ENCODE results near the gene CD1B. TPM values are rescaled to one million over a fixed set of nuclear protein-coding genes. Genes with fewer than 3 reads are reported as not detected.

CD1B gene
- total RNA-seq, 4 donors from 2014 or later: not detected

DNA sequence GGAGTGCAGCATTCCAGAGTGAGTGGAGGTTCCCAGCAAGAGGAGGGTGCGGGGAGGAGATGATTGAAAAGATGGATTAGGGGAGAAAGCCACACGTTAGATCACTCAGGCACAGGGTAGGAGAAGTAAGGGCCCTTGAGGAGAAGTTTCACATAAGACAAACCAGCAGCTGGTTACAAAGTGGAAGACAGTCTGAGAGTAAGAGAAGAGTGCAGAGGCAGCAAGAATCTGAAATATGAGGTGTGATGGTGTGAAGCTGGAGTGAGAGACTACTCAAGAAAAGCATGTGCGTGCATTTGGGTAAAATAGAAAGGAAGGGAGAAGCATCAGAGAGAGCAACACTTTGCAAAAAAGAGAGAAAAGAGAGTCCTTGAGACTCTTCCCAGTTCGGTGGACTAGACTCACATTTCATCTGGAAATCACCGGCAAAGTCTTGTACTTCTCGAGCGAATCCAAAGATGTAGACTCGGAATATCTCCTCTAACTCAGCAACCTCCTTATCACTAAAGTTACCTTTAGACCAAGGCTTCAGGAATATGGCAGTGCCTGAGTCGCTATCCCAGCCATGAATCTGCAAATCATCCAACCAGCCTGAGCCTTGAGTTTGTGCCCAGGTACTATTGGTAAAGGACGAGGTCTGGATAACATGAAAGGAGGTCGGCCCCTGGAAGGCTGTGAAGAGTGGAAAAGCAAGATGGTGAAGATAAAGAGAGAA lies 783 bp downstream of the CD1B start:
- Histone ChIP-seq H3K4me1 (no peaks in the 10 kb centered on the region), H3K4me3 (no peak overlapping the region), H3K27ac (no peak overlapping the region), H3K36me3 (no peaks in the 10 kb centered on the region), H3K9me3 (no peaks in the 10 kb centered on the region), H3K27me3 (no peaks in the 10 kb centered on the region)
- no peak for TF ChIP-seq POLR2A (IDR thresholded peaks at IDR 0.05)
- TF ChIP-seq, protein P1, sequence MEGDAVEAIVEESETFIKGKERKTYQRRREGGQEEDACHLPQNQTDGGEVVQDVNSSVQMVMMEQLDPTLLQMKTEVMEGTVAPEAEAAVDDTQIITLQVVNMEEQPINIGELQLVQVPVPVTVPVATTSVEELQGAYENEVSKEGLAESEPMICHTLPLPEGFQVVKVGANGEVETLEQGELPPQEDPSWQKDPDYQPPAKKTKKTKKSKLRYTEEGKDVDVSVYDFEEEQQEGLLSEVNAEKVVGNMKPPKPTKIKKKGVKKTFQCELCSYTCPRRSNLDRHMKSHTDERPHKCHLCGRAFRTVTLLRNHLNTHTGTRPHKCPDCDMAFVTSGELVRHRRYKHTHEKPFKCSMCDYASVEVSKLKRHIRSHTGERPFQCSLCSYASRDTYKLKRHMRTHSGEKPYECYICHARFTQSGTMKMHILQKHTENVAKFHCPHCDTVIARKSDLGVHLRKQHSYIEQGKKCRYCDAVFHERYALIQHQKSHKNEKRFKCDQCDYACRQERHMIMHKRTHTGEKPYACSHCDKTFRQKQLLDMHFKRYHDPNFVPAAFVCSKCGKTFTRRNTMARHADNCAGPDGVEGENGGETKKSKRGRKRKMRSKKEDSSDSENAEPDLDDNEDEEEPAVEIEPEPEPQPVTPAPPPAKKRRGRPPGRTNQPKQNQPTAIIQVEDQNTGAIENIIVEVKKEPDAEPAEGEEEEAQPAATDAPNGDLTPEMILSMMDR (IDR thresholded peaks at IDR 0.05): no peak
- DNase-seq: no peak

DNA sequence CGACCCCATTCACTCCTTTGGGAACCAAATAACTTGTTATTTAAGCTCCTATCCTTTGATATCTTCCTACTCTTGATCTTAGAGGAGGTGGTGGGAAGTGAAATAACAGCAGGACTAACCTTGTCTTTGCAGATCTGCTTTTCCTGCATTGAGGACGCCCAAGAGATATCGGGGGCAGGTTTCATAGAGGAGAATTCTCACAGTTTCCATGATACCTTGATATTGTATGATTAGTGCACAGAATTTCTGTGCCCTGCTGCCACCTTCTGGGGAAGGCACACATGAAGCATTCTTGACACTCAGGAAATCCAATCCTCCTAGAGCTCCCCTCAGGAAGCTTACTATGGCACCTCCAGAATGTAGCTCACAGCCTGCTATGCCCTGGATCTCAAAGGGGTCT lies 1.6 kb downstream of the CD1B start:
- peak in 2 of 3 donors; percentile 42 to 55 for DNase-seq
- Histone ChIP-seq H3K27ac (no peak overlapping the region), H3K36me3 (no peaks in the 10 kb centered on the region), H3K27me3 (no peaks in the 10 kb centered on the region), H3K4me3 (no peak overlapping the region), H3K9me3 (no peaks in the 10 kb centered on the region), H3K4me1 (no peaks in the 10 kb centered on the region)
- no peak for TF ChIP-seq POLR2A (IDR thresholded peaks at IDR 0.05)
- TF ChIP-seq, protein P1 (IDR thresholded peaks at IDR 0.05): peak in 2 of 6 experiments; percentile 4 to 33

DNA sequence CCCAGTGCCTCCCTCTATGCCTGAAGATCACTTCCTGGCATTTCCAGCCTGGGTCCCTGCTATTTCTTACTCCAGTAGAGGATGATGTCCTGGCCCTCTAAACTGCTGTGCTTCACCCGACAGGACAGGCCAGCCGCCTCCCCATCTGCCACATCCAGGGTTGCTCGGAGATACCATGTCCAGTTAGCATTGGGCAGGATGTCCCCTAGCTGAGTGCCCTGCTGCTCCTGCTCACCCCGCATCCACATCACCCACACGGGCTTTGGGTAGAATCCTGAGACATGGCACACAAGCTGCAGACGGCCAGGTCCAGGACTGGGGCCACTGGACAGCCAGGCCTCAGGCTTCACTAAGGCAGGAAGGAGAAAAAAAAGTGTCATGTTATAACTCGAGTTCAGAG lies 2.0 kb downstream of the CD1B start:
- Histone ChIP-seq H3K27ac (no peak overlapping the region), H3K4me3 (no peak overlapping the region), H3K36me3 (no peaks in the 10 kb centered on the region), H3K9me3 (no peaks in the 10 kb centered on the region), H3K27me3 (no peaks in the 10 kb centered on the region), H3K4me1 (no peaks in the 10 kb centered on the region)
- TF ChIP-seq, protein P1 (IDR thresholded peaks at IDR 0.05): no peak
- no peak for TF ChIP-seq POLR2A (IDR thresholded peaks at IDR 0.05)
- DNase-seq: no peak

DNA sequence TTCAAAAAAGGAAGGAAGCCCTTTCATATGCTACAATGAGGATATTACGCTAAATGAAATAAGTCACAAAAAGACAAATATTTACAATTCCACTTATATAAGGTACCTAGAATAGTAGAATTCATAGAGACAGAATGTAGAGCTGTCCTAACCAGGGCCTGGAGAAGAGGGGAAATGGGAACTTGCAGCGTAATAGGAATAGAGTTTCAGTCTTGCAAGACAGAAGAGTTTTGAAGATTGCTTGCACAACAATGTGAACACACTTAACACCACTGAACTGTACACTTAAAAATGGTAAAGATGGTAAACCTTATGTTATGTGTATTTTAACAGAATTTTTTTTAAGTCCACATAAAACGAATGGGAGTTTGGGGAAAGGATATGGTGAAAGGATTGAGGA lies 2.9 kb downstream of the CD1B start:
- TF ChIP-seq, protein P1 (IDR thresholded peaks at IDR 0.05): no peak
- no peak for TF ChIP-seq POLR2A (IDR thresholded peaks at IDR 0.05)
- no peaks in the 10 kb centered on the region for H3K36me3 ChIP-seq
- H3K4me1 ChIP-seq: no peaks in the 10 kb centered on the region
- no peaks in the 10 kb centered on the region for H3K27me3 ChIP-seq
- DNase-seq: no peak
- no peak overlapping the region for H3K27ac ChIP-seq
- H3K9me3 ChIP-seq: no peaks in the 10 kb centered on the region
- H3K4me3 ChIP-seq: no peak overlapping the region

DNA sequence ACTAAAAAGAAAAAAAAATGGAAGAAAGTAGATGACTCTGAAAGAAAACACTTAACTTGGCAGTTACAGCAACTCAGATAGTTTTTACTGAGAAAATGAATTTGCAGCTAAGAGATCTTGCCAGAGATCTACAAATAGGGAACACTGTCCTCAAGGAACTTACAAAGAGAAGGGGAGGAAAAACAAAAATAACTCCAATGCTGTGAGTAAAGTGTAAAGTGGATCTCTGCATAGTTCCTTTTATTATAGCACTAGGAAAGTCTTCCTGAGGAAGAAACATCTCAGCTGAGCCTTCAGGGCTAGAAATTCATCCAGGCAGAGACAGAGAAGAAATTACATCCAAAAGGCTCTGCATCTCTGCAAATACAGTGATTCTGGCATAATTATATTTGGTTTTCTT lies 3.9 kb downstream of the CD1B start:
- Histone ChIP-seq H3K9me3 (no peaks in the 10 kb centered on the region), H3K27ac (no peak overlapping the region), H3K4me1 (no peaks in the 10 kb centered on the region), H3K27me3 (no peaks in the 10 kb centered on the region), H3K4me3 (no peak overlapping the region), H3K36me3 (no peaks in the 10 kb centered on the region)
- no peak for DNase-seq
- TF ChIP-seq, protein P1 (IDR thresholded peaks at IDR 0.05): no peak
- TF ChIP-seq POLR2A (IDR thresholded peaks at IDR 0.05): no peak
